Upper lobe of left lung (tissue), 6 donors: Measurements from ENCODE around the gene CLC. TPM values are rescaled to one million over a fixed set of nuclear protein-coding genes. Genes with fewer than 3 reads are reported as not detected.
"Not testable (repeated sequence)": the region's sequence is repeated elsewhere in the genome, so short reads cannot be mapped to it uniquely, and the experiment has no call there.

ENCODE experiments used
- ATAC-seq, 2 donors: fragments of 200-7000 bp; cut with Tn5 transposase; one replicate each; pipeline ENCODE4 v1.9.1; 2022; ENCODE audit warnings: mild to moderate bottlenecking in 2 of 2, moderate library complexity in 2 of 2; ENCODE audit not compliant: low FRiP score in 2 of 2
- DNase-seq, 2 donors: peaks; one replicate each; pipeline ENCODE4 v3.0.0-alpha.2; 2019 to 2020
- H3K27ac ChIP-seq, 4 donors: fragments of 200-600 bp; sonication (generic); one replicate each; pipeline ENCODE4 v1.5.1; 2016 to 2019
- H3K27me3 ChIP-seq, 4 donors: fragments of 200-600 bp; sonication (generic); one replicate each; pipeline ENCODE4 v1.5.1; 2017 to 2019
- H3K36me3 ChIP-seq, 4 donors: fragments of 200-600 bp; sonication (generic); one replicate each; pipeline ENCODE4 v1.5.1; 2016 to 2019
- H3K4me1 ChIP-seq, 4 donors: fragments of 200-600 bp; sonication (generic); one replicate each; pipeline ENCODE4 v1.5.1; 2018 to 2019
- H3K4me3 ChIP-seq, 4 donors: fragments of 200-600 bp; sonication (generic); one replicate each; pipeline ENCODE4 v1.5.1; 2017 to 2019; ENCODE audit warnings: mild to moderate bottlenecking in 2 of 4, moderate library complexity in 1 of 4
- H3K9me3 ChIP-seq, 4 donors: fragments of 200-600 bp; sonication (generic); one replicate each; pipeline ENCODE4 v1.5.1; 2018 to 2019
- EP300 ChIP-seq, 4 donors: sonication (generic); formaldehyde crosslinking; IDR thresholded peaks; one replicate each; pipeline ENCODE4 v1.5.1; 2017; ENCODE audit warnings: antibody characterized with exemption in 4 of 4, control low read depth in 2 of 4
- POLR2A ChIP-seq, 4 donors: fragments of 450-650 bp; IDR thresholded peaks; one replicate each; pipeline ENCODE4 v1.5.1; 2016 to 2017; ENCODE audit warnings: antibody characterized with exemption in 4 of 4, mild to moderate bottlenecking in 2 of 4
- POLR2AphosphoS5 ChIP-seq, 2 donors: sonication (generic); formaldehyde crosslinking; IDR thresholded peaks; one replicate each; pipeline ENCODE4 v1.5.1; 2017; ENCODE audit warnings: antibody characterized with exemption in 2 of 2
- WGBS, 2 donors: methylation state at CpG; one replicate each; pipeline ENCODE4 v1.1.5; 2017 to 2018; 5-methylcytosine and 5-hydroxymethylcytosine counted together
- total RNA-seq, 6 donors: library from RNA; depleted of rRNA in 4 of 6; stranded (reverse); fragments of >200 nt in 4 of 6; gene quantifications; one replicate each; pipeline versions ENCODE4 v1.1.0 to v1.2.1, GENCODE V29; 2016 to 2021
- TF ChIP-seq, protein P1 (sequence below), 6 experiments: fragments of 450-650 bp in 4 of 6; fragments of 200-600 bp in 2 of 6; sonication (generic) in 2 of 6; IDR thresholded peaks; one replicate each; pipeline ENCODE4 v1.5.1; 2016 to 2019; ENCODE audit warnings: antibody characterized with exemption in 6 of 6
- donor health status: DM: no; HTN: no; CAD: no; lungs with moderate emphysema.
- donor health status: DM: no; HTN: yes; CAD: no; lungs with severe emphysema.

The CLC gene
- total RNA-seq, 6 donors from 2014 or later, result not detected

DNA sequence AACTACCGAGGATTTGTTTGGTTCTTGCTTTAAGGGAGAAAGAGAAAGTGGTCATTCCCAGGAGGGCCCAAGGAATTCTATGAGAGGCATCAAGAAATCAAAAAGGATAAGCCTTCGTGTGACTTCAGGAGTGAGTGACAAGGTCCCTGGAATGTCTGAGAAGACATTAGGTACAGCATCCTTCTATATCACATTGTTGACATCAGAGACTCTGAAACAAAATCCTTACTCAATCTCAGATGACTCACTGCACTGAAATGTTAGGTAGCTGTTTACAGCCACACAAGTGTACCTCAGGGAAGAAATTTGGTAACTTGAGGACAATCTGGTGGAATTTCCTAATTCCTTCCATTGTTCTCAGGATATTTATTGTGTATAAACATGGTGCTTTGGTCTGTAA lies 41.4 kb downstream of the CLC start:
- H3K4me3 ChIP-seq, result no peak overlapping the region
- TF ChIP-seq EP300 (IDR thresholded peaks at IDR 0.05) (no peak), POLR2A (IDR thresholded peaks at IDR 0.05) (no peak), POLR2AphosphoS5 (IDR thresholded peaks at IDR 0.05) (no peak)
- TF ChIP-seq, protein P1, sequence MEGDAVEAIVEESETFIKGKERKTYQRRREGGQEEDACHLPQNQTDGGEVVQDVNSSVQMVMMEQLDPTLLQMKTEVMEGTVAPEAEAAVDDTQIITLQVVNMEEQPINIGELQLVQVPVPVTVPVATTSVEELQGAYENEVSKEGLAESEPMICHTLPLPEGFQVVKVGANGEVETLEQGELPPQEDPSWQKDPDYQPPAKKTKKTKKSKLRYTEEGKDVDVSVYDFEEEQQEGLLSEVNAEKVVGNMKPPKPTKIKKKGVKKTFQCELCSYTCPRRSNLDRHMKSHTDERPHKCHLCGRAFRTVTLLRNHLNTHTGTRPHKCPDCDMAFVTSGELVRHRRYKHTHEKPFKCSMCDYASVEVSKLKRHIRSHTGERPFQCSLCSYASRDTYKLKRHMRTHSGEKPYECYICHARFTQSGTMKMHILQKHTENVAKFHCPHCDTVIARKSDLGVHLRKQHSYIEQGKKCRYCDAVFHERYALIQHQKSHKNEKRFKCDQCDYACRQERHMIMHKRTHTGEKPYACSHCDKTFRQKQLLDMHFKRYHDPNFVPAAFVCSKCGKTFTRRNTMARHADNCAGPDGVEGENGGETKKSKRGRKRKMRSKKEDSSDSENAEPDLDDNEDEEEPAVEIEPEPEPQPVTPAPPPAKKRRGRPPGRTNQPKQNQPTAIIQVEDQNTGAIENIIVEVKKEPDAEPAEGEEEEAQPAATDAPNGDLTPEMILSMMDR (IDR thresholded peaks at IDR 0.05), result no peak
- H3K27ac ChIP-seq, result no peak overlapping the region
- no peaks in the 10 kb centered on the region for H3K4me1 ChIP-seq
- H3K27me3 ChIP-seq, result no peaks in the 10 kb centered on the region
- 73 to 74% methylated on average over 2 of the region's 2 CpGs for WGBS, 2 donors
- no peaks in the 10 kb centered on the region for H3K9me3 ChIP-seq
- H3K36me3 ChIP-seq, result no peaks in the 10 kb centered on the region
- ATAC-seq (no peak), DNase-seq (no peak)

DNA sequence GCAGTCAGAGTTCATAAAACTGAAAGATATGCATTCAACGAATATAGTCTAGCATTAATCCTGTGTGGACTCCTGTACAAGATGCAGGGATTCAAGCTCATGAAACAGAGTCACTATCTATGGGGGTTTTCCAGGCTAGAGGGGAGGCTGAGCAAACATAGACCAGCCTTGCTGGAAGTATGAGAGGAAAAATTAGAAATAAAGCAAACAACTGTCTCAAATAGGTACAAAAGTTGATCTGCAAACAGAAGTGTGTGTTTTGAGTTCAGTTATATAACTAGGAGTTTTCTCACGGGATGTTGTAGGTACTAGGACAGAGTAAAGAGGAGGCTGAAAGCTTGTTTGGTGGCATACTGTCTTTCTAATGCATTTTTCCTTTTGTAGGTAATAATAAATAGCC lies 42.1 kb downstream of the CLC start:
- Histone ChIP-seq H3K27ac (no peak overlapping the region), H3K36me3 (no peaks in the 10 kb centered on the region), H3K4me1 (no peaks in the 10 kb centered on the region), H3K9me3 (no peaks in the 10 kb centered on the region), H3K27me3 (no peaks in the 10 kb centered on the region), H3K4me3 (no peak overlapping the region)
- no peak for TF ChIP-seq POLR2AphosphoS5 (IDR thresholded peaks at IDR 0.05)
- ATAC-seq (no peak), DNase-seq (no peak)
- 55 to 76% methylated on average over 2 of the region's 2 CpGs for WGBS, 2 donors

DNA sequence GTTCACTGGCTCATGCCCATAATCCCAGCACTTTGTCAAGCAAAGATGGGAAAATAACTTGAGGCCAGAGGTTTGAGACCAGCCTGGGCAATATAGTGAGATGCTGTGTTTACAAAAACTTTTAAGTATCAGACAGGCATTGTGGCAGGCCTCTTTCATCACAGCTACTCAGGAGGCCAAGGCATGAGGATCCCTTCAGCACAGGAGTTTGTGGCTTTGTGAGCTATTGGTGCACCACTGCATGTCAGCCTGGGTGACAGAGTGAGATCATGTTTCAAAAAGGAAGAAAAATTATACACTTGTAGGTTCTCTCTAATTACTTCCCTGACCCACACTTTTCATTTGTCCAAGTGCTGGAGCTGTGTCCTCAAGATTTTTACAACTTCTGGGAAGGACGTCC lies 45.0 kb downstream of the CLC start:
- TF ChIP-seq POLR2A (IDR thresholded peaks at IDR 0.05) (no peak), EP300 (IDR thresholded peaks at IDR 0.05) (no peak)
- TF ChIP-seq, protein P1 (IDR thresholded peaks at IDR 0.05), result no peak
- no peak for ATAC-seq
- Histone ChIP-seq H3K4me1 (no peaks in the 10 kb centered on the region), H3K9me3 (peaks cover 0 to 8% (median 0%) of the 10 kb centered on the region in 4 donors), H3K36me3 (no peaks in the 10 kb centered on the region), H3K4me3 (no peak overlapping the region), H3K27me3 (no peaks in the 10 kb centered on the region), H3K27ac (no peak overlapping the region)
- no peak for DNase-seq
- 63 to 77% methylated on average over 1 of the region's 1 CpG for WGBS, 2 donors

- H3K4me3 ChIP-seq, result no peak overlapping the region
- 87 to 93% methylated on average over 2 to 3 of the region's 3 CpGs for WGBS, 2 donors
- ATAC-seq, result no peak
Measured at GRCh38 chr19:39692166-39692565, 45.7 kb downstream of the CLC start.

GRCh38 chr19:39688637-39689036 lies 49.2 kb downstream of the CLC start:
- not testable (repeated sequence) for H3K36me3 ChIP-seq, H3K4me3 ChIP-seq, ATAC-seq, H3K27ac ChIP-seq, H3K4me1 ChIP-seq, H3K27me3 ChIP-seq, H3K9me3 ChIP-seq, DNase-seq
- 61 to 76% methylated on average over 4 of the region's 4 CpGs for WGBS, 2 donors

More at GRCh38 chr19:39692166-39692565, 45.7 kb downstream of the CLC start:
- Histone ChIP-seq H3K9me3 (peaks cover 0 to 8% (median 0%) of the 10 kb centered on the region in 4 donors), H3K27me3 (no peaks in the 10 kb centered on the region), H3K36me3 (no peaks in the 10 kb centered on the region), H3K4me1 (no peaks in the 10 kb centered on the region), H3K27ac (no peak overlapping the region)
- TF ChIP-seq, protein P1 (IDR thresholded peaks at IDR 0.05), result no peak
- no peak for TF ChIP-seq EP300 (IDR thresholded peaks at IDR 0.05)
- TF ChIP-seq POLR2AphosphoS5 (IDR thresholded peaks at IDR 0.05), result no peak
- TF ChIP-seq POLR2A (IDR thresholded peaks at IDR 0.05), result no peak
- DNase-seq, result no peak

- 57 to 60% methylated on average over 3 of the region's 3 CpGs for WGBS, 2 donors
- no peaks in the 10 kb centered on the region for H3K27me3 ChIP-seq
- H3K27ac ChIP-seq, result no peak overlapping the region
- peaks cover 0 to 8% (median 0%) of the 10 kb centered on the region in 4 donors for H3K9me3 ChIP-seq
- no peaks in the 10 kb centered on the region for H3K36me3 ChIP-seq
- H3K4me3 ChIP-seq, result no peak overlapping the region
- TF ChIP-seq POLR2A (IDR thresholded peaks at IDR 0.05) (no peak), EP300 (IDR thresholded peaks at IDR 0.05) (no peak), POLR2AphosphoS5 (IDR thresholded peaks at IDR 0.05) (no peak)
- TF ChIP-seq, protein P1 (IDR thresholded peaks at IDR 0.05), result no peak
- no peak for ATAC-seq
- no peaks in the 10 kb centered on the region for H3K4me1 ChIP-seq
- no peak for DNase-seq
Measured at GRCh38 chr19:39686739-39687138, 51.1 kb downstream of the CLC start.
